SU-DHL-6 (cell line): ENCODE measurements around the gene SCARF1.

Source experiments
- EZH2phosphoT487 ChIP-seq: fragments of 200-600 bp; sonication (generic), shearing (Covaris generic); conservative IDR thresholded peaks from 2 replicates; pipeline ENCODE4 v1.6.1; 2018; ENCODE audit warnings: mild to moderate bottlenecking, antibody characterized with exemption, low read length, moderate library complexity, mixed read lengths
- TF ChIP-seq, protein P1 (sequence below): fragments of 200-600 bp; sonication (generic); IDR thresholded peaks from one replicate; pipeline ENCODE4 v1.5.1; 2017; ENCODE audit warnings: antibody characterized with exemption, mild to moderate bottlenecking, low read length, moderate library complexity; ENCODE audit not compliant: insufficient read depth, poor library complexity, severe bottlenecking

DNA sequence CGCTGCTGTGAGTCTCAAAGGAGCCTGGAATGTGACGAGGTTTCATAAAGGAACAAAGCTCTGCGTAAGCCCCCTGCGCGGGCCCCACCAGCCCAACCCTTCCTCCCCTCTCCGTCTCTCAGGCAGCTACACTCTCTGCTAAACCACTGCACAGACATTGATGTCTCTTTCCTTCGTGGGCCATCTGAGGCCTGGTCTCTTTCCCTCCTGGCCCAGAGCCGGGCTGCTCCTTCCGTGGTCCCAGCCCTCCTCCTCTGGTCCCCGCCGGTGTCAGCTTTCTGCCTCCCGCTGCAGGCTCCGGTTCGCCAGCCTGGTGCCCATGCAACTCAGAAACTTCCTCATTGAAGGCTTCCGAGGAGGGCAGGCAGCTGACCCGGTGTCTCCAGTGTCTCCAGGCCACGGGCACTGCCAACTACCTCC is 7.4 kb downstream of the SCARF1 start:
- TF ChIP-seq, protein P1, sequence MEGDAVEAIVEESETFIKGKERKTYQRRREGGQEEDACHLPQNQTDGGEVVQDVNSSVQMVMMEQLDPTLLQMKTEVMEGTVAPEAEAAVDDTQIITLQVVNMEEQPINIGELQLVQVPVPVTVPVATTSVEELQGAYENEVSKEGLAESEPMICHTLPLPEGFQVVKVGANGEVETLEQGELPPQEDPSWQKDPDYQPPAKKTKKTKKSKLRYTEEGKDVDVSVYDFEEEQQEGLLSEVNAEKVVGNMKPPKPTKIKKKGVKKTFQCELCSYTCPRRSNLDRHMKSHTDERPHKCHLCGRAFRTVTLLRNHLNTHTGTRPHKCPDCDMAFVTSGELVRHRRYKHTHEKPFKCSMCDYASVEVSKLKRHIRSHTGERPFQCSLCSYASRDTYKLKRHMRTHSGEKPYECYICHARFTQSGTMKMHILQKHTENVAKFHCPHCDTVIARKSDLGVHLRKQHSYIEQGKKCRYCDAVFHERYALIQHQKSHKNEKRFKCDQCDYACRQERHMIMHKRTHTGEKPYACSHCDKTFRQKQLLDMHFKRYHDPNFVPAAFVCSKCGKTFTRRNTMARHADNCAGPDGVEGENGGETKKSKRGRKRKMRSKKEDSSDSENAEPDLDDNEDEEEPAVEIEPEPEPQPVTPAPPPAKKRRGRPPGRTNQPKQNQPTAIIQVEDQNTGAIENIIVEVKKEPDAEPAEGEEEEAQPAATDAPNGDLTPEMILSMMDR, result no peak
- TF ChIP-seq EZH2phosphoT487, result no peak
